HepG2 (cell line): ENCODE measurements around the gene TTN. TPM values are rescaled to one million over a fixed set of nuclear protein-coding genes. Genes with fewer than 3 reads are reported as not detected.

ENCODE experiments used
- ATAC-seq: fragments of 200-7000 bp; cut with Tn5 transposase; 3 replicates; pipeline ENCODE4 v1.9.1; 2020; ENCODE audit warnings: mild to moderate bottlenecking, moderate library complexity
- BruUV-seq: library from RNA; stranded (reverse); fragments of 400-500 nt; replicated peaks from 2 replicates; lab custom pipeline; 2021; lab: Mats Ljungman, UMichigan
- CTCF ChIA-PET: fragments of 300-600 bp; formaldehyde crosslinking; extraction: SDS; loops from one replicate; lab custom pipeline; 2021; ENCODE audit warnings: low total read pairs, inconsistent platforms, low intra/inter-chr PET ratio; lab: Yijun Ruan, JAX
- POLR2A ChIA-PET: fragments of 350-600 bp; sonication (Branson Sonifier 250); formaldehyde crosslinking; loops from one replicate; lab custom pipeline; 2020; ENCODE audit warnings: antibody characterized with exemption, inconsistent platforms; lab: Yijun Ruan, JAX
- DNase-seq: peaks from one replicate; pipeline ENCODE4 v3.0.0-alpha.2; 2015; ENCODE audit warnings: low spot score
- FAIRE-seq: peaks from 3 replicates; lab custom pipeline; 2011; peaks lifted over from hg19 to GRCh38; lab: Jason Lieb, UNC
- H2AFZ ChIP-seq: one replicate; pipeline ENCODE4 v1.6.1; 2011; ENCODE audit warnings: low read length, inconsistent platforms
- H3K27ac ChIP-seq: fragments of 300-600 bp; 3 replicates; pipeline ENCODE4 v1.8.0; 2011; ENCODE audit warnings: mixed run types, mild to moderate bottlenecking, mixed read lengths, low read length, inconsistent platforms; ENCODE audit not compliant: insufficient read depth; ENCODE audit errors: extremely low read length
- H3K27me3 ChIP-seq, 2 experiments: fragments of 200-600 bp in 1 of 2; 2 replicates in 1 of 2; 3 replicates in 1 of 2; pipeline versions ENCODE4 v1.6.0 to v1.8.0; 2011; ENCODE audit warnings: low read length in 2 of 2, mild to moderate bottlenecking in 2 of 2, moderate library complexity in 2 of 2, inconsistent platforms in 1 of 2; ENCODE audit not compliant: insufficient read depth in 2 of 2, control insufficient read depth in 1 of 2
- H3K36me3 ChIP-seq, 2 experiments: fragments of 200-600 bp in 1 of 2; replicated peaks in 1 of 2; 2 replicates in 1 of 2; 3 replicates in 1 of 2; pipeline versions ENCODE4 v1.5.1 to v1.8.0; 2011; ENCODE audit warnings: low read length in 2 of 2, inconsistent platforms in 1 of 2; ENCODE audit not compliant: insufficient read depth in 2 of 2, control insufficient read depth in 1 of 2
- H3K4me1 ChIP-seq: 2 replicates; pipeline ENCODE4 v1.5.1; 2012; ENCODE audit warnings: low read length, inconsistent platforms; ENCODE audit not compliant: insufficient read depth
- H3K4me2 ChIP-seq: 2 replicates; pipeline ENCODE4 v1.6.0; 2011; ENCODE audit warnings: low read depth, low read length, inconsistent platforms
- H3K4me3 ChIP-seq, 3 experiments: fragments of 200-600 bp in 1 of 3; sonication (generic), shearing (Covaris generic) in 1 of 3; replicated peaks in 1 of 3; 2 replicates each; pipeline ENCODE4 v1.5.1; 2011 to 2016; ENCODE audit warnings: low read length in 3 of 3, inconsistent platforms in 2 of 3, low read depth in 2 of 3, mild to moderate bottlenecking in 2 of 3, control low read depth in 1 of 3, mixed read lengths in 1 of 3; ENCODE audit not compliant: insufficient read depth in 1 of 3
- H3K79me2 ChIP-seq: one replicate; pipeline ENCODE4 v1.6.1; 2011; ENCODE audit warnings: low read length, inconsistent platforms; ENCODE audit not compliant: insufficient read depth
- H3K9ac ChIP-seq: 2 replicates; pipeline ENCODE4 v1.6.0; 2011; ENCODE audit warnings: mild to moderate bottlenecking, low read depth, low read length, inconsistent platforms; ENCODE audit not compliant: insufficient read depth
- H3K9me3 ChIP-seq: 2 replicates; pipeline ENCODE4 v1.5.1; 2012; ENCODE audit warnings: mild to moderate bottlenecking, low read length
- H4K20me1 ChIP-seq: 2 replicates; pipeline ENCODE4 v1.6.0; 2011; ENCODE audit warnings: inconsistent platforms, mild to moderate bottlenecking, low read length, moderate library complexity; ENCODE audit not compliant: insufficient read depth
- CBX1 ChIP-seq: IDR thresholded peaks from one replicate; pipeline ENCODE4 v1.6.1; 2016; ENCODE audit warnings: antibody characterized with exemption, low read depth
- FOXK2 ChIP-seq: fragments of 450-650 bp; IDR thresholded peaks from 2 replicates; pipeline ENCODE4 v1.6.1; 2016
- KLF16 ChIP-seq, 2 experiments: sonication (generic) in 1 of 2; formaldehyde crosslinking in 1 of 2; IDR thresholded peaks; 2 replicates each; pipeline versions ENCODE4 v1.6.1 to v1.8.0; 2016 to 2023; ENCODE audit warnings: missing genetic modification reagents in 2 of 2, missing compliant biosample characterization in 1 of 2
- TEAD3 ChIP-seq: optimal IDR thresholded peaks from 2 replicates; pipeline ENCODE3; 2016; ENCODE audit warnings: borderline replicate concordance
- ZFYVE20 ChIP-seq: sonication (generic); formaldehyde crosslinking; IDR thresholded peaks from 2 replicates; pipeline ENCODE4 v1.8.0; 2023; ENCODE audit warnings: low read depth, mild to moderate bottlenecking, moderate library complexity, missing genetic modification reagents, borderline replicate concordance
- ZNF205 ChIP-seq: IDR thresholded peaks from 2 replicates; pipeline ENCODE4 v1.6.1; 2018; ENCODE audit warnings: missing biosample characterization, missing genetic modification reagents
- ZNF276 ChIP-seq: sonication (generic); formaldehyde crosslinking; IDR thresholded peaks from 2 replicates; pipeline ENCODE4 v1.4.0; 2020; ENCODE audit warnings: mild to moderate bottlenecking, low read depth, missing genetic modification reagents
- ZNF329 ChIP-seq: sonication (generic); formaldehyde crosslinking; IDR thresholded peaks from 2 replicates; pipeline ENCODE4 v1.9.0; 2021; ENCODE audit warnings: low read depth, mild to moderate bottlenecking, missing genetic modification reagents
- ZNF816 ChIP-seq: sonication (generic); formaldehyde crosslinking; IDR thresholded peaks from 2 replicates; pipeline ENCODE4 v1.8.0; 2022; ENCODE audit warnings: missing genetic modification reagents, mild to moderate bottlenecking, borderline replicate concordance
- ZSCAN12 ChIP-seq: sonication (generic); formaldehyde crosslinking; IDR thresholded peaks from 2 replicates; pipeline ENCODE4 v1.9.0; 2021; ENCODE audit warnings: mild to moderate bottlenecking, missing genetic modification reagents
- WGBS: methylation state at CpG from one replicate; pipeline ENCODE4 v1.1.6; 2017; ENCODE audit warnings: low lambda C conversion rate; 5-methylcytosine and 5-hydroxymethylcytosine counted together
- in situ Hi-C: cut with HindIII; loops from 2 replicates; pipeline ENCODE4 v1.10.0; 2017; ENCODE audit warnings: low pct_unique_long_range_greater_than_20kb; ENCODE audit not compliant: extremely low pct_ligation_motif_present
- intact Hi-C: fragments of 100-400 bp; cut with micrococcal nuclease; formaldehyde crosslinking; loops from one replicate; pipeline ENCODE4 v1.10.0; 2022; ENCODE audit not compliant: unreplicated experiment
- polyA plus RNA-seq, 8 experiments: library from polyadenylated mRNA; depleted of rRNA in 3 of 8; stranded (reverse) in 7 of 8; unstranded in 1 of 8; fragments of >200 nt; fragmentation: Illumina TruSeq in 4 of 8; extraction: Trizol in 4 of 8; gene quantifications; 2 replicates each; pipeline versions ENCODE4 v1.2.1 to v1.2.3, GENCODE V29; 2011 to 2016; ENCODE audit warnings: low read depth in 4 of 8, missing spikeins in 1 of 8, mixed read lengths in 1 of 8; ENCODE audit not compliant: insufficient read depth in 1 of 8
- total RNA-seq, 5 experiments: library from RNA; depleted of rRNA; stranded (reverse); fragments of >200 nt; fragmentation: Illumina TruSeq; extraction: Trizol; gene quantifications; 2 replicates each; pipeline ENCODE4 v1.2.3, GENCODE V29; 2016; ENCODE audit warnings: low read depth in 1 of 5
- TF ChIP-seq, protein P1 (sequence below), 2 experiments: sonication (generic) in 1 of 2; formaldehyde crosslinking in 1 of 2; IDR thresholded peaks; 2 replicates each; pipeline versions ENCODE4 v1.6.1 to v1.9.0; 2014 to 2022; ENCODE audit warnings: antibody characterized with exemption in 1 of 2, borderline replicate concordance in 1 of 2, inconsistent platforms in 1 of 2, low read depth in 1 of 2, missing genetic modification reagents in 1 of 2

TTN gene
- total and polyA plus RNA-seq, 2 of the 13 experiments (the other 11 are each of a cell fraction or from before 2014, with no cell fraction given), result under 0.01 TPM

DNA sequence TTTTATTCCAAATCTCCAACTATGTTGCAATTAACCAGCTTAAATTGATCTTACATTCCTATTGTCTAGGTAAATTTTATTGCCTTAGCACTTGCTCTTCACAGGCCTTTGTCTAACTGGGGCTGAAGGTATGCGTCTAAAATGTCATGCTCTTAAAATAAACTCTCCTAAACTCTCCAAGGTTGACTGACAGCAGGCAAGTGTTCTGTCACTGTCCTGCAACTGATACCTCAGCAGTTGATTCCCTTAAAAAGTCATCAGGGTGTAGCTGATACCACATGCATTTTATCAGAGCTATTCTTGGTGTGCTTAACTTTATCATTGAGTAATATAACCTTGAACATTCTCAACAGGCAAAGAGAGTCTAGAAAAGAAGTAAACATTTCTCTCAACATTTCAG, 680 bp downstream of the TTN start:
- in situ Hi-C loops, result no loop called here
- no peaks in the 10 kb centered on the region for H3K9me3 ChIP-seq
- CTCF ChIA-PET, result no interaction called here

DNA sequence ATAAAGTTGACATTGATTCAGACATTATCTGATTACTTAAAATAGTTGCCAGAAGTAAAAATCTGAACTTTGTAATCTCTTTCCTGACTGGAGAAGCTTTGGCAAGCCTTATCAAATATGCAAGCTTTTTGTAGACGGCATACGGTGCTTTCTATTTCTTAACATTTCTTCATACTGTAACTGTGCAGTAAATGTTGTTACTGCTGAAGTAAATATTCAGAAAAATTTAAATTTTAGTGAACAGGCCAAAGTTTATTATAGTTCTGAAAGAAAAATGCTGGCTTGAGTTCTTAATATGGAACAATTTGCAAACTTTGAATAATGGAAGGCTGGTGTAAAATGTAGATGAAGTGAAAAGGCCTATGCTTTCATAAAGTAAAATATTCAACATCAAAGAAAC, 1.8 kb downstream of the TTN start:
- Histone ChIP-seq H3K4me2 (no peak overlapping the region), H3K27ac (no peak overlapping the region), H4K20me1 (no peaks in the 10 kb centered on the region), H3K4me3 (no peak overlapping the region), H3K79me2 (no peaks in the 10 kb centered on the region), H3K9ac (no peak overlapping the region), H3K27me3 (peaks cover 3 to 9% of the 10 kb centered on the region in 2 experiments; a peak in 2 of 5 replicates), H3K36me3 (no peaks in the 10 kb centered on the region), H3K9me3 (no peaks in the 10 kb centered on the region), H3K4me1 (no peaks in the 10 kb centered on the region), H2AFZ (no peak overlapping the region)
- ATAC-seq (no peak), FAIRE-seq (no peak), DNase-seq (no peak)
- in situ Hi-C loops, result no loop called here
- 17% methylated on average over 2 of the region's 2 CpGs for WGBS
- BruUV-seq, result no TSS peak
- intact Hi-C loops, result no loop called here
- POLR2A ChIA-PET, result no interaction called here
- no peak for TF ChIP-seq CBX1
- TF ChIP-seq, protein P1, sequence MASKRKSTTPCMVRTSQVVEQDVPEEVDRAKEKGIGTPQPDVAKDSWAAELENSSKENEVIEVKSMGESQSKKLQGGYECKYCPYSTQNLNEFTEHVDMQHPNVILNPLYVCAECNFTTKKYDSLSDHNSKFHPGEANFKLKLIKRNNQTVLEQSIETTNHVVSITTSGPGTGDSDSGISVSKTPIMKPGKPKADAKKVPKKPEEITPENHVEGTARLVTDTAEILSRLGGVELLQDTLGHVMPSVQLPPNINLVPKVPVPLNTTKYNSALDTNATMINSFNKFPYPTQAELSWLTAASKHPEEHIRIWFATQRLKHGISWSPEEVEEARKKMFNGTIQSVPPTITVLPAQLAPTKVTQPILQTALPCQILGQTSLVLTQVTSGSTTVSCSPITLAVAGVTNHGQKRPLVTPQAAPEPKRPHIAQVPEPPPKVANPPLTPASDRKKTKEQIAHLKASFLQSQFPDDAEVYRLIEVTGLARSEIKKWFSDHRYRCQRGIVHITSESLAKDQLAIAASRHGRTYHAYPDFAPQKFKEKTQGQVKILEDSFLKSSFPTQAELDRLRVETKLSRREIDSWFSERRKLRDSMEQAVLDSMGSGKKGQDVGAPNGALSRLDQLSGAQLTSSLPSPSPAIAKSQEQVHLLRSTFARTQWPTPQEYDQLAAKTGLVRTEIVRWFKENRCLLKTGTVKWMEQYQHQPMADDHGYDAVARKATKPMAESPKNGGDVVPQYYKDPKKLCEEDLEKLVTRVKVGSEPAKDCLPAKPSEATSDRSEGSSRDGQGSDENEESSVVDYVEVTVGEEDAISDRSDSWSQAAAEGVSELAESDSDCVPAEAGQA (IDR thresholded peaks at IDR 0.05; ENCODE audit: low read depth), result no peak
- TF ChIP-seq, protein P1 (CRISPR knock-in tag; IDR thresholded peaks at IDR 0.05; ENCODE audit: borderline replicate concordance), result no peak
- TF ChIP-seq ZNF276, result no peak
- TF ChIP-seq ZNF816, result no peak
- no peak for TF ChIP-seq TEAD3
- TF ChIP-seq ZNF205 (CRISPR knock-in tag), result no peak
- no peak for TF ChIP-seq ZNF329 (CRISPR knock-in tag)
- TF ChIP-seq ZFYVE20 (CRISPR knock-in tag), result no peak
- TF ChIP-seq KLF16 (CRISPR knock-in tag; IDR thresholded peaks at IDR 0.05), result no peak
- TF ChIP-seq ZSCAN12 (CRISPR knock-in tag), result no peak
- CTCF ChIA-PET, result no interaction called here

More for the DNA sequence above, 680 bp downstream of the TTN start:
- no peak overlapping the region for H3K27ac ChIP-seq
- WGBS, result 0% methylated on average over 1 of the region's 1 CpG
- FAIRE-seq (no peak), DNase-seq (no peak), ATAC-seq (no peak)
- H3K36me3 ChIP-seq, result no peaks in the 10 kb centered on the region
- BruUV-seq, result no TSS peak
- TF ChIP-seq FOXK2, result no peak
- no peaks in the 10 kb centered on the region for H4K20me1 ChIP-seq
- H3K9ac ChIP-seq, result no peak overlapping the region
- no peaks in the 10 kb centered on the region for H3K4me1 ChIP-seq
- POLR2A ChIA-PET, result no interaction called here
- peaks cover 3 to 8% of the 10 kb centered on the region in 2 experiments; a peak in 2 of 5 replicates for H3K27me3 ChIP-seq
- intact Hi-C loops, result no loop called here
- no peaks in the 10 kb centered on the region for H3K79me2 ChIP-seq
- H3K4me2 ChIP-seq, result no peak overlapping the region
- no peak overlapping the region for H3K4me3 ChIP-seq
- H2AFZ ChIP-seq, result no peak overlapping the region
